HG03439 (cell line): ENCODE data around the gene SLC29A4.
"Not testable (repeated sequence)": the region's sequence is repeated elsewhere in the genome, so short reads cannot be mapped to it uniquely, and the experiment has no call there.

Experiments
- ATAC-seq: cut with Tn5 transposase; IDR thresholded peaks from one replicate; pipeline ENCODE4 v1.9.1; 2021; ENCODE audit warnings: mild to moderate bottlenecking, moderate library complexity; ENCODE audit not compliant: unreplicated experiment

The SLC29A4 gene

GRCh38 chr7:5295039-5296014, 12.6 kb downstream of the SLC29A4 start:
- ATAC-seq: no peak

- no peak for ATAC-seq
These were observed 13.4 kb downstream of the SLC29A4 start for GRCh38 chr7:5296015-5296610.

GRCh38 chr7:5296611-5297226, 14.0 kb downstream of the SLC29A4 start:
- ATAC-seq: no peak

- ATAC-seq: no peak
These were observed 17.6 kb downstream of the SLC29A4 start for GRCh38 chr7:5300366-5300765.

GRCh38 chr7:5302577-5302976, 19.8 kb downstream of the SLC29A4 start:
- no peak for ATAC-seq

- ATAC-seq: no peak
These were observed 20.3 kb downstream of the SLC29A4 start for GRCh38 chr7:5303061-5303460.

- no peak for ATAC-seq
These were observed 21.1 kb downstream of the SLC29A4 start for GRCh38 chr7:5303591-5304505.

- not testable (repeated sequence) for ATAC-seq
These were observed 22.3 kb downstream of the SLC29A4 start for GRCh38 chr7:5305050-5305449.

GRCh38 chr7:5307221-5308142, 24.7 kb downstream of the SLC29A4 start:
- ATAC-seq: not testable (repeated sequence)

- ATAC-seq: no peak
These were observed 26.4 kb downstream of the SLC29A4 start for GRCh38 chr7:5309146-5309545.

GRCh38 chr7:5310822-5311405, 28.2 kb downstream of the SLC29A4 start:
- no peak for ATAC-seq

GRCh38 chr7:5312276-5313070, 29.7 kb downstream of the SLC29A4 start:
- not testable (repeated sequence) for ATAC-seq

- not testable (repeated sequence) for ATAC-seq
These were observed 30.5 kb downstream of the SLC29A4 start for GRCh38 chr7:5313076-5313885.

- ATAC-seq: no peak
These were observed 32.1 kb downstream of the SLC29A4 start for GRCh38 chr7:5314864-5315263.

GRCh38 chr7:5315761-5316160, 33.0 kb downstream of the SLC29A4 start:
- ATAC-seq: no peak

GRCh38 chr7:5318613-5319012, 35.9 kb downstream of the SLC29A4 start:
- not testable (repeated sequence) for ATAC-seq

- ATAC-seq: no peak
These were observed 37.6 kb downstream of the SLC29A4 start for GRCh38 chr7:5320391-5320790.
